Esophagus squamous epithelium (tissue), 5 donors: ENCODE results near the gene WRAP73. TPM values are rescaled to one million over a fixed set of nuclear protein-coding genes. Genes with fewer than 3 reads are reported as not detected.
A peak's percentile ranks its signal among the peaks of the same experiment; 100 is the strongest.

ENCODE experiments used
- DNase-seq: peaks from one replicate; lab custom pipeline; 2025; lab: John Stamatoyannopoulos, UW
- H3K27ac ChIP-seq, 4 donors: fragments of 200-600 bp; sonication (generic); one replicate each; pipeline ENCODE4 v1.5.1; 2016 to 2019; ENCODE audit warnings: mild to moderate bottlenecking in 1 of 4
- H3K27me3 ChIP-seq, 4 donors: fragments of 200-600 bp; sonication (generic); 1 replicate in 3 of 4; 2 replicates in 1 of 4; pipeline versions ENCODE4 v1.5.1 to v1.6.0; 2017 to 2021; ENCODE audit warnings: antibody characterized with exemption in 1 of 4
- H3K36me3 ChIP-seq, 3 donors: fragments of 200-600 bp; sonication (generic); one replicate each; pipeline ENCODE4 v1.5.1; 2016 to 2019
- H3K4me1 ChIP-seq, 3 donors: fragments of 200-600 bp; sonication (generic); one replicate each; pipeline ENCODE4 v1.5.1; 2017 to 2019
- H3K4me3 ChIP-seq, 4 donors: fragments of 200-600 bp; sonication (generic); 1 replicate in 3 of 4; 2 replicates in 1 of 4; pipeline ENCODE4 v1.5.1; 2016 to 2019; ENCODE audit warnings: mild to moderate bottlenecking in 2 of 4, moderate library complexity in 1 of 4
- H3K9me3 ChIP-seq, 3 donors: fragments of 200-600 bp; sonication (generic); one replicate each; pipeline ENCODE4 v1.5.1; 2016 to 2019
- CTCF ChIP-seq, 6 experiments: fragments of 450-650 bp in 4 of 6; fragments of 200-600 bp in 2 of 6; sonication (generic) in 2 of 6; IDR thresholded peaks; one replicate each; pipeline ENCODE4 v1.5.1; 2016 to 2019; ENCODE audit warnings: antibody characterized with exemption in 6 of 6, mild to moderate bottlenecking in 4 of 6, moderate library complexity in 4 of 6
- POLR2A ChIP-seq, 4 donors: fragments of 450-650 bp; IDR thresholded peaks; one replicate each; pipeline ENCODE4 v1.6.1; 2017; ENCODE audit warnings: antibody characterized with exemption in 4 of 4, mild to moderate bottlenecking in 4 of 4, moderate library complexity in 3 of 4
- whole genome bisulfite sequencing, 2 donors: methylation state at CpG; one replicate each; pipeline ENCODE4 v1.1.5; 2018; 5-methylcytosine and 5-hydroxymethylcytosine counted together
- intact Hi-C: fragments of 100-400 bp; cut with DNase I; formaldehyde crosslinking; loops from one replicate; pipeline ENCODE4 v1.15.0; 2022
- total RNA-seq, 4 donors: library from RNA; depleted of rRNA; stranded (reverse); fragments of >200 nt; gene quantifications; one replicate each; pipeline ENCODE4 v1.1.0, GENCODE V29; 2016
- donor health status: DM: yes; HTN: yes; CAD: no.

WRAP73 gene
- total RNA-seq, 4 donors from 2014 or later, result 7.6 to 17.2 (median 11.8) TPM

- intact Hi-C loops, result no loop called here
- DNase-seq, result no peak
- 89 to 90% methylated on average over 10 to 12 of the region's 16 CpGs for WGBS, 2 donors
Observed at GRCh38 chr1:3629561-3630160, 20.2 kb downstream of the WRAP73 start.

GRCh38 chr1:3628445-3628844 is 21.5 kb downstream of the WRAP73 start:
- Histone ChIP-seq H3K36me3 (peaks cover 9 to 72% (median 21%) of the 10 kb centered on the region in 3 donors), H3K4me1 (peaks cover 26 to 48% (median 26%) of the 10 kb centered on the region in 3 donors), H3K9me3 (no peaks in the 10 kb centered on the region), H3K27ac (no peak overlapping the region), H3K27me3 (no peaks in the 10 kb centered on the region), H3K4me3 (no peak overlapping the region)
- no peak for TF ChIP-seq POLR2A (IDR thresholded peaks at IDR 0.05)
- no peak for TF ChIP-seq CTCF (IDR thresholded peaks at IDR 0.05)
- DNase-seq, result no peak
- WGBS, 2 donors, result 88 to 96% methylated on average over 4 to 10 of the region's 10 CpGs
- intact Hi-C loops, result no loop called here

More at GRCh38 chr1:3629561-3630160, 20.2 kb downstream of the WRAP73 start:
- Histone ChIP-seq H3K4me1 (peaks cover 19 to 40% (median 20%) of the 10 kb centered on the region in 3 donors), H3K27me3 (no peaks in the 10 kb centered on the region), H3K27ac (no peak overlapping the region), H3K36me3 (peaks cover 17 to 84% (median 21%) of the 10 kb centered on the region in 3 donors), H3K4me3 (no peak overlapping the region), H3K9me3 (no peaks in the 10 kb centered on the region)
- TF ChIP-seq CTCF (IDR thresholded peaks at IDR 0.05) (no peak), POLR2A (IDR thresholded peaks at IDR 0.05) (no peak)

GRCh38 chr1:3627515-3628253 is 22.2 kb downstream of the WRAP73 start:
- intact Hi-C loops, result no loop called here
- Histone ChIP-seq H3K4me1 (peaks cover 31 to 55% (median 34%) of the 10 kb centered on the region in 3 donors), H3K27ac (no peak overlapping the region), H3K27me3 (no peaks in the 10 kb centered on the region), H3K9me3 (no peaks in the 10 kb centered on the region), H3K36me3 (peaks cover 9 to 64% (median 21%) of the 10 kb centered on the region in 3 donors), H3K4me3 (no peak overlapping the region)
- DNase-seq, result no peak
- whole genome bisulfite sequencing, 2 donors, result 90 to 98% methylated on average over 16 to 23 of the region's 26 CpGs
- TF ChIP-seq POLR2A (IDR thresholded peaks at IDR 0.05) (no peak), CTCF (IDR thresholded peaks at IDR 0.05) (no peak)

GRCh38 chr1:3626025-3626424 is 23.9 kb downstream of the WRAP73 start:
- Histone ChIP-seq H3K27ac (peak overlapping the region in 3 of 4 donors; percentile 78 to 97 (median 90)), H3K9me3 (no peaks in the 10 kb centered on the region), H3K36me3 (peaks cover 9 to 47% (median 21%) of the 10 kb centered on the region in 3 donors), H3K4me3 (peak overlapping the region in 3 of 4 donors; percentile 90 to 99 (median 91)), H3K27me3 (no peaks in the 10 kb centered on the region), H3K4me1 (peaks cover 24 to 43% (median 27%) of the 10 kb centered on the region in 3 donors)
- intact Hi-C loops, result no loop called here
- TF ChIP-seq POLR2A (IDR thresholded peaks at IDR 0.05), result no peak
- 78 to 79% methylated on average over 4 of the region's 4 CpGs for WGBS, 2 donors
- DNase-seq, result no peak

- H3K4me3 ChIP-seq, result peak overlapping the region; percentile 83 to 99 (median 90)
- no peak for DNase-seq
- peaks cover 24 to 40% (median 26%) of the 10 kb centered on the region in 3 donors for H3K4me1 ChIP-seq
- H3K27ac ChIP-seq, result peak overlapping the region; percentile 78 to 97 (median 92)
- no peaks in the 10 kb centered on the region for H3K9me3 ChIP-seq
- TF ChIP-seq CTCF (IDR thresholded peaks at IDR 0.05) (peak in 1 of 6 experiments; percentile 14), POLR2A (IDR thresholded peaks at IDR 0.05) (no peak)
- H3K27me3 ChIP-seq, result no peaks in the 10 kb centered on the region
- WGBS, 2 donors, result 7 to 8% methylated on average over 14 to 16 of the region's 71 CpGs
- intact Hi-C loops, result no loop called here
- H3K36me3 ChIP-seq, result peaks cover 9 to 40% (median 21%) of the 10 kb centered on the region in 3 donors
Observed at GRCh38 chr1:3625151-3625907, 24.6 kb downstream of the WRAP73 start.
